Left renal pelvis (tissue), 4 donors: ENCODE data around the gene STOML1. TPM values are rescaled to one million over a fixed set of nuclear protein-coding genes. Genes with fewer than 3 reads are reported as not detected.

Source experiments
- DNase-seq, 4 donors: peaks; one replicate each; pipeline ENCODE4 v3.0.0-alpha.2; 2013; ENCODE audit warnings: low read depth in 4 of 4, low spot score in 3 of 4
- polyA plus RNA-seq, 4 donors: library from polyadenylated mRNA; unstranded; fragments of 120-200 nt; gene quantifications; one replicate each; pipeline ENCODE4 v1.2.1, GENCODE V29; 2013; ENCODE audit not compliant: insufficient read length in 4 of 4

The STOML1 gene, protein sequence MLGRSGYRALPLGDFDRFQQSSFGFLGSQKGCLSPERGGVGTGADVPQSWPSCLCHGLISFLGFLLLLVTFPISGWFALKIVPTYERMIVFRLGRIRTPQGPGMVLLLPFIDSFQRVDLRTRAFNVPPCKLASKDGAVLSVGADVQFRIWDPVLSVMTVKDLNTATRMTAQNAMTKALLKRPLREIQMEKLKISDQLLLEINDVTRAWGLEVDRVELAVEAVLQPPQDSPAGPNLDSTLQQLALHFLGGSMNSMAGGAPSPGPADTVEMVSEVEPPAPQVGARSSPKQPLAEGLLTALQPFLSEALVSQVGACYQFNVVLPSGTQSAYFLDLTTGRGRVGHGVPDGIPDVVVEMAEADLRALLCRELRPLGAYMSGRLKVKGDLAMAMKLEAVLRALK
- 10 to 100 TPM; 11.6 to 14.9 (median 12.7) TPM for polyA plus RNA-seq

DNA sequence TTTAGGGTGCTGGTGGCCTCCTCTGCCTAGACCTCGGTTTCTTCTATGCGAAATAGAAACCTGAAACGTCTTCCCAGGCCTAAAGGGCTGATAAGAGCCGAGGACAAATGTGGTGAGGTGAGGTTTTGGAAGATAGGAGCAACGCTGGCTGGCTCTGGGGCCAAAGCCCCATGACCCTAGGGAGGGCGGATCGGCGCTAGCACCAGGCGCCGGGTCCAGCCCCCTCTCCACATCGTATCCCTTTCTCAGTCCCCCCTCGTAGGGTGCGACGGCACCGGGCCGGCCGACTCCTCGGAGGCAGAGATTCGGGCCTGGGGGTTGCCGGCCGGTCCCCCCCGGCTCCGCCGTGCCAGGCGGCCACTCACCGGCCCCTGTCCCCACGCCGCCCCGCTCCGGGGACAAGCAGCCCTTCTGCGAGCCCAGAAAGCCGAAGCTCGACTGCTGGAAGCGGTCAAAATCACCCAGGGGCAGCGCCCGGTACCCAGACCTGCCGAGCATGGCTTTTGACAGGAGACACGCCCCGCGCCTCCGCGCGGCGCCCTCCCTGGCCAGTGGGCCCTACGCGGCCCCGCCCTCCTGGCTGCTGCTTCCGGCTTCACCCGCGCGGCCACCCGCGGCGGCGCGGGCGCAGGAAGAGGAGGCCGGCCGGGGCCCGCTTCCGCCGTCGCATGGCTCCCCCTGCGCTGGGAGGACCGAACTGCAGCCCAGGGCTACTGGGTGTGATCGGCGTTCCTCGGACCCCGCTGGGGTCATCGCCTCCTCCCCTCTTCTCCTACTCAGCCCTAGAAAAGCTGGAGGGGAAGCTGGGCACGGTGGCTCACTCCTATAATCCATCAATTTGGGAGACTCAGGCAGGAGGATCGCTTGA, at the start of gene STOML1:
Gene STOML1, minus strand, starts transcription at position 570 of the 868 bp plus-strand sequence. Its CDS starts 72 bp downstream, at position 498.
- DNase-seq = peak; percentile 79 to 87 (median 82)

DNA sequence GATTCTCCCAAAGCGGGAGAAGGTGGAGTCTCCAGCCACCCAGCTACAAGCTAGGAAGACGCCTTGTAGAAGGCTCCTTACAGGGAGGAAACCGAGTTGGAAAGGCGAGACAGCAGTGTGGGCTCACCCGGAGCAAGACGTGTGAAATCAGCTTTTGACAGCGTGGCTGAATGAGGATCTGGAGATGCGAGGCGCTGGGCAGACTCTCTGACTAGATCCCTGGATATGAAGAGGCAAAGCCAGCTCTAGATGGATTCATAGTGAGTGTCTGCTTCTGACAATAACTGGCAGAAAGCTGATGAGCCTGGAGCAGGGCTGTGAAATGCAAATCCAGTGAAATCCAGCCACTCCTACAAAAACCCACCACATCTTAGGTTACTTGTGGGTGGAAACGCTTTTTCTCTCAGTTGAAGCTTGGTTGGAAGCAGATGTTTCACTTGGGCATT, 49.2 kb upstream of the STOML1 start:
- DNase-seq = no peak

DNA sequence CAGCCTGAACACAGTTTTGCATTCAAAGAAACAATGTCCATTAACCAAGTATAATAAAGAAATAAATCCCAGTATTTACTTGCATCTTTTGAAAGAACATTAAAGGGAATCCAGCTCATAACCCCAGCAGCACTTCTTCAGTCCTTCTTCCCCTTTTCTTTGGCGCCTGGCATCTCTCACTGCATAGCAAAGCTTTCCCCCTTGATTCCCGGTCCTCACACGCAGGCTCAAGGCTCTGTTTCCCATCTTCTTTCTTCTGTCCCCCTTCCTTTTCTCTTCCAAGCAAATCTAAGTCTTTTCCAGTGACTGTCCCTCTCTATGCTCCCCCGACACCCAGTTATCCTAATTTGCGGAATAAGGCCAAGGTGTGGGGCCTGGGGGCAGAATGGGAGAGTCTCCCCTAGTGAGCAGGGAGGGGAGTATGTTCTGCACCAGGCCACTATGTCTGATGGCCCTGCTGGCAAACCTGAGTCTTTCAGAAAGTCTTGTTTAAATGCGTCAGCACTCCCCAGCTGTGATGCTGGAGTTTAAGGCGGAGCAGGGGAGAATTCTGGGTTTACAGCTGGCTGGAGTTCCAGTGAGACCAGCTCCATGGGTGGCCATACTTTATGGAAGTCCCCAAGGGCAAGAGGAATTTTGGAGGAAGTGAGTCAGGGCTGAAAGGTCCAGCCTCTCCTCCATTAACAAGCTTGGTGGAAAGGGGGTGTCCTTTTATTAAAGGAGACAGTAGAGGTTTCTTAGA, 48.2 kb upstream of the STOML1 start:
- peak in 1 of 4 donors; percentile 46 for DNase-seq

DNA sequence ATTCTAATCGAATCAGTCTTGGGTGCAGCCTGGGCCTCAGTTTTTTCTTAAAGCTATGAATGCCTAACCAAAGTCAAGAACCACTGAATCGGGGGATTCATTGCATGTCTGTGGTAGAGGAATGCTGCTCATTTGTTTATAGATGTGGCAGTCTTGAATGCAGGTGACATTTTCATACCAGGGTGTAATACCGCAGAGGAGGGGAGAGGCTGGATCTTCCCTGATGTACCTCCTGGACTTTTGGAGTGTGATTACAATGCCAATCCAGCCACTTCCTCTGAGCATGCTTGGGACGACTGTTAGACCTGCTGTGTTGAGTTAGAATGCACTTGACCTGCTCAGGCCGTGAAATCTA, 47.5 kb upstream of the STOML1 start:
- no peak for DNase-seq

DNA sequence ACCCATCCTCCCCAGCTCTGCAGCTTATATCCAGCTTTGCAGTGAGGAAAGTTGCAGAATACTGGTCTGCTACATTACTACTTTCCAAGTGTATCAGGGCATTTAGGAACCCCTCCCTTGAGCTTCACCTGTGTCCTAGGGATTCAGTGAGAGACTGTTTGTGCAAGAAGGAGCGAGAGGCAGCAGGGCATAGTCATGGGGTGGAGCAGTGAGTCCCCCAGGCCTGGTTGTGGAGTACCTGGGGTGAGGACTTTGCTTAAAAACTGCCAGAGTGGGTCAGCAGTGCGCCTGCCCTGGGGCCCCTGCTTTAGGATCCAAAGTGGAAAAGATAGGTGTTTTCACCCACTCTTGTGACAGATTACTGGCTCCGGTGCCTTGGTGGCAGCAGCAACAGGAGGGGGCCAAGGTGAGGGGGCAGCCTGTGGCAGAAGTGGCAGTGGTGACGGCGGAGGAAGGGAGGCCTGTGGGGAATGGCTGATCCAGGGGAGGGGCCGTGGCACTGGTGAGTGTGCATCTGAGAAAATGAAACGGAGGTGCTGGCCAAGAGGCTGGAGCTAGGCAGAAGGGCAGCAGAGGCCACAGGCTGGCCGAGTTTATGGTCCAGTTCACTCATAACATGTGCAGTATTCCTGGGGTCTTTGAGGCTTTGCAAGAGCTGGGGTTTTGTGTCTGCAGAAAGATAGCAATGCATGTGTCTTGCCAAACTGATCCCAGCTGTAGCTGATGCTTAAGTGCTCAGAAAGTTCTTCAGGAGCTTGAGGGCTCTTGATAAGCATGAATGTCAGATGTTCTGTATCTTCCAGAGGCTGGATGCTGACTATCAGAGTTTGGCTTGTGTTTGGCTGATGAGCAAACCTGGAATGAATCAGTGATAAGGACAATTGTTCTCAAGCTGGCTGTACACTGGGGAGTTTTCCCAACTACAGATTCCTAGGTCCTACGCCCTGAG, 46.9 kb upstream of the STOML1 start:
- no peak for DNase-seq

DNA sequence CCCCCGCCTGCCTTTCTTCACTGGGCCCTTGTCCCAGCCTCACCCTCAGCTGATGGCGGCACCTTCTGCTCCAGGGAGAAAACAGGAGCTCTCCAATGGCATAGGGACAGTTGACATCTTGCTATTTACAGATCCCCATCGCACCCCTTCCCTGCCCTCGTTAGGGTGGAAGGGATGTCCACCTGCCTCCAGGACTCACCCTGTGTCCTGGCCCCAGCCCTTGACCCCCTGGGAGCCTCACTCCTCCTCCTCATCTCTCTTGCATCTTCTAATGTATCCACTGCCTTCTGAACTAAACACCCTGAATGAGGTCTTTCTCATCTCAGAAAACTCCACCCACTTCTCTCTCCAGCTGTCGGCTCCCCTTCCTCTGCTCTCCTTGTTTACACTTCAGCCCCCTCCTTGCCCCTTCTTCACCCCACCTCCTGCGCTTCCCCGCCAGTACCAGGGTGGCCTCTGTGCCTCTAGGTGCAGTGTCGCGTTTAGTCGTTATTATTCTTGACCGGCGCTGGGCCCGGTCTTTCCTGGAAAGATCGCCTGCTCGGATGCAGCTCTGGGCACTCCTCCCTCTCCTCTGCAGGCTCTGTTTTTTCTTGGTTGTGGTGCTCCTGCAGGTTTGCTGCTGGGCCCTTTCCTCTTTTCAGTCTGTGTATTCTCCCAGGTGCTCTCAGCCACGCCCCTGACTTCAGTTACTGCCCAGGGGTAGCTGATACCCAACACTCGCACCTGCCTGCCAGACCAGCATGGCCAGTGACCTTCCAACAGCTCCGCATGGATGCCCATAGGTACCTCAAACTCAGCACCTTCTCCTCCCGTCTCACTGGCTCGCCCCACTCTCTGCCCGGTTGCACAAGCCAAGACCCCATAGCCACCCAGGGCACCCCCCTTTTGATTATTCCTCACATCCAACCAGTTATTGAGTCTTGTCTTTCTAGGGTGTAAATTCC, 45.3 kb upstream of the STOML1 start:
- DNase-seq = no peak

DNA sequence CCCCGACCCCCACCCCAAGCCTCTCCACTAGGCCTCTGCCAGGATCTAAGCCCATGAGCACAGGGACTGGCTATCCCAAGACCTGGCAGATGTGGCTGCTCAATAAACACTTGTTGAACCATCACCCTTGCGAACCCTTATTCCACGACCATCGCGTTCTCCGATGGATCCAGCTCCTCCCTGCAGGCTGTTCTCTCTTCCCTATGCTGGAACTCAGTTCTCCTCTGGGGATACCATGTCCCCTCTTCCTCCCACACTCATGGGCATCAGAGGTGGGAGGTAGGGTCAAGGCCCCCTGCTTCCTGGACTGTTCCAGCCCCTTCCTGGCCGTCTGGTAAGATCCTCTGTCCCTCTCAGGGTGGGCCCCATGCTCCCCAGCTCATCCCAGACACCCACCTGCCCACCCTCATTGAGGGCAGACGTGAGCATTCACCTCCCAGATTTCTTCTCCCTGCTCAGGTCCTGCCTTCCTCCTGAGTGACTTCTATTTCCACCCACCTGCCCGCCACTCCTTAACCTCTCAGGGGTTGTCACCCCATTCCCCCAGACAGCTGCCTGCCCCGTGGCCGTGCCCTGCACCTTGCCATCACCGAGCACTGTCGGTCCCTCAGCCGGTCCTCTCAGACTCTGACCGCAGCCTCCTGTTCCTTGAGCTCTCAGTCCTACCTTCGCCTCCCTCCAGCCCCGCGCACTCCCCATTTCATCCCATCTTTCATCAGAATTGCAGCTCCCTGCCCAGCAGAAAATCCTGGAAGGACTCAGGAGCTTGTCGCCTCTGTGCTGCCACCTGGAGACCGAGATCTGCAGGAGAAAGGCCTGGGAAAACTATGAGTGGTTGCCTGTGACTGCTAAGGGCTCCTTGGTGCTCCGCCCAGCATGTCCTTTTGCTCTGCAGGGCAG, 44.4 kb upstream of the STOML1 start:
- DNase-seq = peak in 1 of 4 donors; percentile 50

DNA sequence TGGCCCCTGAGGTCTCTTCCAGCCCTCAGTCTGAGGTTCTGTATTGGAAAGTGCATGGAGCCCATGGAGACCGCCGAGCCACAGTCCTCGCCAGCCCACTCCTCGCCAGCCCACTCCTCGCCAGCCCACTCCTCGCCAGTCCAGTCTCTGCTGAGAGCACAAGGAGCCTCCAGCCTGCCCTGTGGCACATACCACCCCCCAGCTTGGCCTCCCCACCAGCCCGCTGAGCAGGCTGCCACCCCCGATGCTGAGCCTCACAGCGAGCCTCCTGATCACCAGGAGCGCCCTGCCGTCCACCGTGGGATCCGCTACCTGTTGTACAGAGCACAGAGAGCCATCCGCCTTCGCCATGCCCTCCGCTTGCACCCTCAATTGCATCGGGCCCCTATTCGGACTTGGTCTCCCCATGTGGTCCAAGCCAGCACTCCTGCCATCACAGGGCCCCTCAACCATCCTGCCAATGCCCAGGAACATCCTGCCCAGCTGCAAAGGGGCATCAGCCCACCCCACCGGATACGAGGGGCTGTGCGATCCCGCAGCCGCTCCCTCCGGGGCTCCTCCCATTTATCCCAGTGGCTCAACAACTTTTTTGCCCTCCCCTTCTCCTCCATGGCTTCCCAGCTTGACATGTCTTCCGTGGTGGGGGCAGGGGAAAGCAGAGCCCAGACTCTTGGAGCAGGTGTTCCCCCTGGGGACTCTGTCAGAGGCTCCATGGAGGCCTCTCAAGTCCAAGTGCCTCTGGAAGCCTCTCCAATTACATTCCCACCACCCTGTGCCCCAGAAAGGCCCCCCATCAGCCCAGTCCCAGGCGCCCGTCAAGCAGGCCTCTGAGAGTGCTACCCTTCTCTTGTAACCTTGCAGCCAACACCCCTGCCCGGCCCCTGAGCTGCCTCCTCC, 43.3 kb upstream of the STOML1 start:
- DNase-seq = no peak

DNA sequence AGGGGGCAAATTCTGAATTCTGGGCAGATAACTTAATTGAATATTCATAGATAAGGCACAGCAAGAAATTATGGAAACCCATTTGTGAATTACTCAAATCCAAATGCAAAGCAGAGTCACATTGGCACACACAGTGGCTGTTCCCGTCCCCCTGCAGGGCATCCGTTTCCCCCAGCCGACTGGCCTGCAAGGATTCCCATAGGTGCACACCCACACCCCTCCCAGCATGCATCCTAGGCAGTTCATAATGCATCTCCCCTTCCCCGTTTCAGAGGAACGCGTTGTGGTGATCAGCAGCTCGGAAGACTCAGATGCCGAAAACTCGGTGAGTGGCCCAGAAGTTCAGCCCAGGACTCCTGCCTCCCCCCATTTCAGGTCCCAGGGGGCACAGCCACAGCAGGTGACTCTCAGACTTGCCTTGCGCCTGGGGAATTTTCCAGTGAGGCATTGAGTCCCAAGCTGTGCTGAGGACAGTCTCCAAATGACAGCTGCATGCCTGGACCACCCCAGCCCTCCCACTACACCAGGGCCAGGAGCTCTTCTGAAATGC, 42.2 kb upstream of the STOML1 start:
- DNase-seq = no peak

DNA sequence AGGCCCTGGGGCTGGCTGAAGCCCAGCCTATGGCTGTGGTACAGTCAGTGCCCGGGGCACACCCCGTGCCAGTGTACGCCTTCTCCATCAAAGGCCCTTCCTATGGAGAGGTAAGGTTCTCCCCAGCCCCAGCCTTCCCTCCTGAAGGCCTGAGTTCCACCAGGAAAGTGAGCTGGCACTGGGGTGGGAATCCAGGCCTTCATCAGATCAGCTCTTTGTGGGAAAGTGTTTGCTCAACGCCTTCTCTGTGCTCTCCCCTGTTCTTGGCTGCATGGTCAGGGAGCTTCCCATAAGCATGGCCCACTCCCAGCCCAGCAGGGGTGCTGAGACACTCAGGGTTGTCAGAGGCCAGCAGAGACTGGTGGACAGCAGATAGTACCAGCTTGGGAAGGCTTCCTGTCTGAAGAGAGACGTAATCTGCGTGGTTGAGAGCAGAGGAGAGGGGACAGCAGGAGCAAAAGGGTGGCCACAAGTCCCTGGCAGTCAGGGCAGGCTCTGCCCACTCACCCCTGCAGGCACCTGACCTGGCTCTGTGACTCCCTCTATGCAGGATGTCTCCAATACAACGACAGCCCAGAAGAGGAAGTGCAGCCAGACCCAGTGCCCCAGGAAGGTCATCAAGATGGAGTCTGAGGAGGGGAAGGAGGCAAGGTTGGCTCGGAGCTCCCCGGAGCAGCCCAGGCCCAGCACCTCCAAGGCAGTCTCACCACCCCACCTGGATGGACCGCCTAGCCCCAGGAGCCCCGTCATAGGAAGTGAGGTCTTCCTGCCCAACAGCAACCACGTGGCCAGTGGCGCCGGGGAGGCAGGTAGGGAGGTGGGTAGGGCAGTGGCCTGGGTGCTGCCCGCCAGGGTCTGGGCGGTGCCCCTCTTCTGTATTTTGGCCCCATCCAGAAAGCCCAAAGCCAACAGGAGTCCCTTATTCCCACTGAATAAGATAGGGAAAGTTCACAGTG, 40.8 kb upstream of the STOML1 start:
- DNase-seq = no peak

DNA sequence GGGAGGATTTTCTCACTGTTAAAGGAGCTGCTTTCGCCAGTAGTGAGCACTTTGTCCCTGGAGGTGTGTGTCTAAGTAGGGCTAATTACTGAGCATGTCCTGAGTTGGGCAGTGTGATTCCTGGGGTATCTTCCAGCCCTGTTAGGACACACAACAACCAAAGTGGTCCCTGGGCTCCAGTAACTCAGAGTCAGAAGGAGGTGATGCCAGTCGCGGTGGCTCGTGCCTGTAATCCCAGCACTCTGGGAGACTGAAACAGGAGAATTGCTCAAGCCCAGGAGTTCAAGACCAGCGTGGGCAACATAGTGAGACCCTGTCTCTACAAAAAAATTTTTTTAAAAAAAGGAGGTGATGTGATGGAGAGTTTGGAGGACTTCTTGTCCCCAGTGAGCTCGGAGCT, 40.0 kb upstream of the STOML1 start:
- no peak for DNase-seq

DNA sequence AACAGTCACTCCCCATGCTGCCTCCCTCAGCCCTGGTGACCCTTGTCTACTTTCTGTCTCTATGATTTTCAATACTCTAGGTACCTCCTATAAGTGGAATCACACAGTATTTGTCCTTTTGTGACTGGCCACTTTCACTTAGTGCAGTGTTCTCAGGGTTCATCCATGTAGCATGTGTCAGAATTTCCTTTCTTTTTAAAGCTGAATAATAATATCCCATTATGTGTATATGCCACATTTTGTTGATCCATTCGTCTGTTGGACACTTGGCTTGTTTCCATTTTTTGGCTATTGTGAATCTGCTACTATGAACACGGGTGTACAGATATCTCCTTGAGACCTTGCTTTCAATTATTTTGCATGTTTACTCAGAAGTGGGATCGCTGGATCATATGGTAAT, 36.6 kb upstream of the STOML1 start:
- DNase-seq = no peak

DNA sequence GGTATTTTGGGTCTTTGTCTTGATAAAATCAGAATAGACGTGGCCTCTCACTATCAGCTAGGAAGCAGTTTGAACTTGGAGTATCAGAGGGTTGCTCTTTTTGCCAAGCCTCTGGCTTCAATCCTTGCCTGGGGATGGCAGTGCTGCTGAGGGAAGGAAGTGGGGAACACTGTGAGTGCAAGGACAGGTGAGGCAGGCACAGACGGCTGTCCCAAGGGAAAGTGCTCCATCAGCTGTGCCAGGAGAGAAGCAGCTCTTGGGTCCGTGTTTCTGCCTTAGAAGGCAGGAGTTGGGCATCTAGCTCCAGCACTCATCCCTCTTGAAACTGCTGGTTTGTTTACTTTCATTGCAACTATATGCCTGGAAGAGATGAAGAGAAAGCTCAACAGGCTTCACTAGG, 35.6 kb upstream of the STOML1 start:
- no peak for DNase-seq

DNA sequence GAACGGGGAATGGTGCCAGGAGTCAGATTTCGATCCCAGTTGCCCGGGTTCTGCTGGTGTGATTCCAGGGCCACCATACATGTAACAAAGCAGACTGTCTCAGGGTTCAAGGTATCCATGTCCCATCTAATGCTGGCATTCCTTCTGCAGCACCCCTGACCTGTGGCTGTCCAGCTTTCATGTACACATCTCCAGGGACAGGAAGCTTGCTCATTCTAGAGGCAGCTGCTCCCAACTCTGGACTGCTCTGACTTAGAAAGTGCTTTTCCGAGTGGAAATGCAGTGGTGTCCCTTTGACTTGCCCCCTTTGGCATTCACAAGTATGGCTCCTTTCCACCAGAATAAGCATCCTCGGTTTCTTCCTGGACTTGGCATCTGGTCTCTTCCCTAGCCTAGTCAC, 33.3 kb upstream of the STOML1 start:
- DNase-seq = no peak

DNA sequence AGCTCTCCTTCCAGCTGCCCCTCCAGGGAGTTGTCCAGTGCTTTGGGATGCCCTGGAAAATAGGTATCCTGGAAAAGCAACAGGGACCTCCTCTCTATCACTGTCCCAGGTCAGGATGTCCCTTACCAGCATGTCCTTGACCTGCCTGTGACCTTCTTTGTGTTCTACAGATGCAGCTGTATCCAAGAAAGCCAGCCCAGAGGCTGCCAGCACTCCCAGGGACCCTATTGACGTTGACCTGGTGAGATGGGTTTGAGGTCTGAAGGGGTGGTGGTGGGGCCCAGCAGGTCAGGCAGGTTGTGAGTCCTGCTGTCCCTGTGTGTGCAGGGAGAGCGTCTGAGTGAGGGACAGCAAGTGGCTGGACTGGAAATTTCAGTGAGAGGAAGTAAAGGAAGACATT, 32.6 kb upstream of the STOML1 start:
- DNase-seq = no peak
